Measurements from ENCODE around the gene GTF3C2. TPM values are rescaled to one million over a fixed set of nuclear protein-coding genes. Genes with fewer than 3 reads are reported as not detected.

The GTF3C2 gene
- total RNA-seq, 1 donor from 2014 or later = 54.9 TPM

DNA sequence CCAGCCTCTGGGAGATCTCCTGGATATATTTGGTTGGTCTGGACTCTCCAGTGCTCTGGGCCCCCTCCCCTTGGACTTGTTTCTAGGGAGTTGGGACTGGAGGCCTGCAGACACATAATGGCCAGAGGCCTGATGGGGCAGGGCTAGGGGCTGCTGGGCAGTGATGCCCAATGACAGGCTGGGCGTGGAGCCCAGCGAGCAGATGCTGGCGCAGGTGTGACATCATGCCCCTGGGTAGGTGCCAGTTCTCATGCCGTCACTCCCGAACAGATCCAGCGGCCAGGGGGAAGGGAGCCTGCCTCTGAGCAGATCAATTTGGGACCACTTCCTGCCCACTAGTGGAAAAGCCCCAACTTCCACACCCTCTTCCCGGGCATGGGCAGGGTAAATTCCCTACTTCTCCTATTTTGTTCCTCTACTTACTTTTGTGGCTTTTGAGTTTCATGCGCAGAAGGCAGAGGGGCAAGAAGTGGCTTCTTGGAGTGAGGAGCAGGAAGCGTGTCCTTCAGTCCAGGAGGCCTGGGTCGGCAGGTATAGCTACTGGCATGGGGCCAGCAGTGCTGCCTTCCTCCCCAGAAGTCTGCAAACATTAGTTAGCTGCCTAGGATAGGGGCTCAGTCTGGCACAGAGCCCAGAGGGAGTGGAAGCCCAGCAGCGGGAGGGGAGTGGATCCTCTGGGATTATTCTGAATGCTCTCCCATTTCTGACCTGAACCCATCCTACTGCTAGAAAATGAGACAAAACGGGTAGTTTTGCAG is 39.7 kb downstream of the GTF3C2 start:
- Histone ChIP-seq H3K27me3 (ENCODE audit: control insufficient read depth, insufficient read depth, low read length) (no peaks in the 10 kb centered on the region), H3K4me3 (ENCODE audit: low read depth, low read length) (no peak overlapping the region), H3K36me3 (ENCODE audit: control insufficient read depth, insufficient read depth, low read length) (peaks cover 2% of the 10 kb centered on the region)
- no peak for DNase-seq (ENCODE audit: low read depth)
- TF ChIP-seq, protein P1, sequence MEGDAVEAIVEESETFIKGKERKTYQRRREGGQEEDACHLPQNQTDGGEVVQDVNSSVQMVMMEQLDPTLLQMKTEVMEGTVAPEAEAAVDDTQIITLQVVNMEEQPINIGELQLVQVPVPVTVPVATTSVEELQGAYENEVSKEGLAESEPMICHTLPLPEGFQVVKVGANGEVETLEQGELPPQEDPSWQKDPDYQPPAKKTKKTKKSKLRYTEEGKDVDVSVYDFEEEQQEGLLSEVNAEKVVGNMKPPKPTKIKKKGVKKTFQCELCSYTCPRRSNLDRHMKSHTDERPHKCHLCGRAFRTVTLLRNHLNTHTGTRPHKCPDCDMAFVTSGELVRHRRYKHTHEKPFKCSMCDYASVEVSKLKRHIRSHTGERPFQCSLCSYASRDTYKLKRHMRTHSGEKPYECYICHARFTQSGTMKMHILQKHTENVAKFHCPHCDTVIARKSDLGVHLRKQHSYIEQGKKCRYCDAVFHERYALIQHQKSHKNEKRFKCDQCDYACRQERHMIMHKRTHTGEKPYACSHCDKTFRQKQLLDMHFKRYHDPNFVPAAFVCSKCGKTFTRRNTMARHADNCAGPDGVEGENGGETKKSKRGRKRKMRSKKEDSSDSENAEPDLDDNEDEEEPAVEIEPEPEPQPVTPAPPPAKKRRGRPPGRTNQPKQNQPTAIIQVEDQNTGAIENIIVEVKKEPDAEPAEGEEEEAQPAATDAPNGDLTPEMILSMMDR (IDR thresholded peaks at IDR 0.05; ENCODE audit: insufficient read depth, low read length, poor library complexity, severe bottlenecking) = no peak

DNA sequence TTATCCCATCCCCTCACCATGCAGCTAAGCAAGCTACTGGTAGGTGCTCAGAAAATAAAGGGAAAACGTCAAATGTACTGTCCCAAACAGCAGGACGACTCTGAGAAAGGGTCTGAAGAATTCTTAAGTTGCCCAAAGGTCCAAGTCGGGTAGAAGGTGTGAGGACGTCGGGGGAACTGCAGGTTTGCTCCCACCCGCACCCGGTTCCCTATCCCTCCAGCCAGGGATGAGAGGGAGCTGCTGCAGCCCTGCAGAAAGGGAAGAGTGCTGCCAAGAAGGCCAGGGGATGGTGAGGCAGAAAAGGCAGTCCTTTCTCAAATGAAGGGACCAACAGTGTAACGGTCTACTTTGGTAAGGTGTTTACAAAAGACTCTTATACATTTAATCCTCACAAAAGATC is 41.4 kb downstream of the GTF3C2 start:
- Histone ChIP-seq H3K4me3 (ENCODE audit: low read depth, low read length) (no peak overlapping the region), H3K36me3 (ENCODE audit: control insufficient read depth, insufficient read depth, low read length) (peaks cover 2% of the 10 kb centered on the region), H3K27me3 (ENCODE audit: control insufficient read depth, insufficient read depth, low read length) (no peaks in the 10 kb centered on the region)
- TF ChIP-seq, protein P1 (IDR thresholded peaks at IDR 0.05; ENCODE audit: insufficient read depth, low read length, poor library complexity, severe bottlenecking) = no peak
- no peak for DNase-seq (ENCODE audit: low read depth)

DNA sequence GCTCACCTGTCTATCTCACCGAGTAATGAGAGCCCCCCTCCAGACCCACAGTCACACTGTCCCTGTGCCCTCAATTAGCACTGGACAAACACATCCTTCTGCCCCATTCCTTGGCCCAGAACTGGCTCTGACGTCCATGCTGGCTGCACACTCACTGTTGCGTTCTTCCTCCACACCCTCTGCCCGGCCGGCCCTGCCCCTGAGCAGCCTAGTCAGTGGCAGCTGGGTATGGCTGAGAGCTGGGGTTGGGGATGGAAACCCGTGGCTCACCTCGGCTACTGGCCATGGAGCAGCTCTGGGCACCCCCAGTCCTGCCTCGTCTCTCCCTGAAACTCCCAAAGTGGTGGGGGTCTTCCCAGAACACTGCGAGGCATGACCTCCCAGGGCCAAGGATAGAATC is 41.9 kb downstream of the GTF3C2 start:
- Histone ChIP-seq H3K36me3 (ENCODE audit: control insufficient read depth, insufficient read depth, low read length) (peaks cover 2% of the 10 kb centered on the region), H3K27me3 (ENCODE audit: control insufficient read depth, insufficient read depth, low read length) (no peaks in the 10 kb centered on the region), H3K4me3 (ENCODE audit: low read depth, low read length) (no peak overlapping the region)
- DNase-seq (ENCODE audit: low read depth) = no peak
- TF ChIP-seq, protein P1 (IDR thresholded peaks at IDR 0.05; ENCODE audit: insufficient read depth, low read length, poor library complexity, severe bottlenecking) = no peak

DNA sequence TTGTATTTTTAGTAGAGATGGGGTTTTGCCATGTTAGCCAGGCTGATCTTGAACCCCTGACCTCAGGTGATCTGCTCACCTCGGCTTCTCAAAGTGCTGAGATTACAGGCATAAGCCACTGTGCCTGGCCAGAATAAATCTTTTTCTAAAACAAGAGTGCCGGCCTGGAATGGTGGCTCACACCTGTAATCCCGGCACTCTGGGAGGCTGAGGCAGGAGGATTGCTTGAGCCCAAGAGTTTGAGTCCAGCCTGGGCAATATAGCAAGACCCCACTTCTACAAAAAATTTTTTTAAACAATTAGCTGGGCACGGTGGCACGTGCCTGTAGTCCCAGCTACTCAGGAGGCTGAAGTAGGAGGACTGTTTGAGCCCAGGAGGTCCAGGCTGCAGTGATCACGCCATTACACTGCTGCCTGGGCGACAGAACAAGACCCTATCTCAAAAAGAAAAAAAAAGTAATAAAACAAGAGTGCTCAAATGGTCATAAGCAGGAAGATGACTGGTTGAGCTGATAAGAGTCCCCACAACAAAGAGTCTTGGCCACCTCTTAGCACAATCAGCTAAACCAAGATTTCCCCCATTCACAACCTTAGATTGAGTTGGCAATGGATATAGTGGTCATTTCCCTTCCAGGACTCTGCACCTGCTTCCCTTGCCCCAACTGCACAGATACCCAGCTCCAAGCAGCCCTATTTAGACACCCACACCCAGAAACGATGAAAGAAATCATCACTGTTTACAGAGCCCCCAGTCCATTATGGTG is 42.5 kb downstream of the GTF3C2 start:
- Histone ChIP-seq H3K27me3 (ENCODE audit: control insufficient read depth, insufficient read depth, low read length) (no peaks in the 10 kb centered on the region), H3K36me3 (ENCODE audit: control insufficient read depth, insufficient read depth, low read length) (peaks cover 2% of the 10 kb centered on the region), H3K4me3 (ENCODE audit: low read depth, low read length) (no peak overlapping the region)
- DNase-seq (ENCODE audit: low read depth) = no peak
- TF ChIP-seq, protein P1 (IDR thresholded peaks at IDR 0.05; ENCODE audit: insufficient read depth, low read length, poor library complexity, severe bottlenecking) = no peak

DNA sequence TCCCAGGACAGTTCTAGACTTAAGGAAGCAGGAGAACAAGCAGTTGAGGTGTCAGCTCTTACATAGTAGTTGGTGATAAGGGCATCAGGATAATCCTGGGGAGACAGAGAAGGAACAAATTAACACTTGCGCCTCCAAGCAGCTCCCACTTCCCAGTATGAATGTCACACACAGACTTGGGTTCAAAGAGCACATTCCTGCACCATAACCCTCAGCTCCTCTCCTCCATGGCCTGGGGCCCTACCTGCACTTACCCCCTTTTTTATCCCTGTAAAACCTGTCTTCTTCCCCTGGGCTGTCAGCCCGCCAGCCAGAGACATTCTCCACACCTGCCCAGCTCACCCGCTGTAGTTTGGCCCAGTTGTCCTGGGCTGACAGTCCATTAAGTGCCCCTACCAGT is 44.4 kb downstream of the GTF3C2 start:
- TF ChIP-seq, protein P1 (IDR thresholded peaks at IDR 0.05; ENCODE audit: insufficient read depth, low read length, poor library complexity, severe bottlenecking) = no peak
- Histone ChIP-seq H3K36me3 (ENCODE audit: control insufficient read depth, insufficient read depth, low read length) (peaks cover 2% of the 10 kb centered on the region), H3K27me3 (ENCODE audit: control insufficient read depth, insufficient read depth, low read length) (peaks cover 19% of the 10 kb centered on the region), H3K4me3 (ENCODE audit: low read depth, low read length) (no peak overlapping the region)
- no peak for DNase-seq (ENCODE audit: low read depth)

Data from kidney epithelial cell (primary cell).